Activated gamma-delta T cell treated with anti-CD3 and anti-CD28 coated beads, Interleukin-2, amount 50 U/mL, for 16 hours (primary cell): ENCODE measurements around the gene SKIC2.
"Not testable (repeated sequence)": the region's sequence is repeated elsewhere in the genome, so short reads cannot be mapped to it uniquely, and the experiment has no call there.

Experiments used
- DNase-seq: peaks from one replicate; pipeline ENCODE4 v3.0.0-alpha.2; 2020; ENCODE audit warnings: low read depth

Gene SKIC2

GRCh38 chr6:31969712-31970603 is 11.0 kb downstream of the SKIC2 start:
- DNase-seq = no peak

GRCh38 chr6:31970604-31971271 is 11.8 kb downstream of the SKIC2 start:
- DNase-seq = no peak

GRCh38 chr6:31971279-31971992 is 12.5 kb downstream of the SKIC2 start:
- DNase-seq = no peak

GRCh38 chr6:31971993-31972708 is 13.2 kb downstream of the SKIC2 start, which contains the start of gene DXO:
Gene DXO, minus strand, starts transcription at chr6:31972138. Its CDS starts 463 bp downstream, at chr6:31971675.
- DNase-seq = peak; percentile 96

- no peak for DNase-seq
These were observed 13.9 kb downstream of the SKIC2 start for GRCh38 chr6:31972709-31973350.

GRCh38 chr6:31976065-31976464 is 17.1 kb downstream of the SKIC2 start:
- DNase-seq = not testable (repeated sequence)

GRCh38 chr6:31977816-31978431 is 18.9 kb downstream of the SKIC2 start:
- DNase-seq = no peak

- DNase-seq = no peak
These were observed 19.9 kb downstream of the SKIC2 start for GRCh38 chr6:31978831-31979230.

- no peak for DNase-seq
These were observed 20.4 kb downstream of the SKIC2 start for GRCh38 chr6:31979238-31979898.

- not testable (repeated sequence) for DNase-seq
These were observed 21.4 kb downstream of the SKIC2 start for GRCh38 chr6:31980195-31980876.

GRCh38 chr6:31980998-31981397 is 22.0 kb downstream of the SKIC2 start:
- not testable (repeated sequence) for DNase-seq

- not testable (repeated sequence) for DNase-seq
These were observed 22.8 kb downstream of the SKIC2 start, which contains the start of gene C4A for GRCh38 chr6:31981744-31982143. Gene C4A, plus strand, starts transcription at chr6:31982057. Its CDS starts 51 bp downstream, at chr6:31982108.

- DNase-seq = not testable (repeated sequence)
These were observed 30.4 kb downstream of the SKIC2 start for GRCh38 chr6:31989363-31989762.

- DNase-seq = not testable (repeated sequence)
These were observed 35.4 kb downstream of the SKIC2 start for GRCh38 chr6:31994421-31994820.

- not testable (repeated sequence) for DNase-seq
These were observed 37.4 kb downstream of the SKIC2 start for GRCh38 chr6:31996385-31996784.

- DNase-seq = not testable (repeated sequence)
These were observed 43.7 kb downstream of the SKIC2 start for GRCh38 chr6:32002546-32003268.

- not testable (repeated sequence) for DNase-seq
These were observed 44.3 kb downstream of the SKIC2 start for GRCh38 chr6:32003301-32003700.

GRCh38 chr6:32004393-32004792 is 45.4 kb downstream of the SKIC2 start:
- DNase-seq = not testable (repeated sequence)
